Activated T-cell treated with anti-CD3 and anti-CD28 coated beads, Interleukin-2, amount 50 U/mL, for 72 hours (primary cell): ENCODE data around the gene USP47. TPM values are rescaled to one million over a fixed set of nuclear protein-coding genes. Genes with fewer than 3 reads are reported as not detected.
"Not testable (repeated sequence)": the region's sequence is repeated elsewhere in the genome, so short reads cannot be mapped to it uniquely, and the experiment has no call there.

ENCODE experiments used
- ATAC-seq, 2 donors: fragments of 150-1000 bp; cut with Tn5 transposase; replicated peaks in 1 of 2; 2 replicates each; pipeline ENCODE4 v1.10.0; 2021; ENCODE audit warnings: moderate library complexity in 2 of 2, mild to moderate bottlenecking in 1 of 2
- DNase-seq, 2 donors: peaks; one replicate each; pipeline ENCODE4 v3.0.0; 2021 to 2022; ENCODE audit warnings: mixed read lengths in 1 of 2
- H3K27ac Mint-ChIP-seq: one replicate; pipeline ENCODE4 v1.8.0; 2022; ENCODE audit warnings: mild to moderate bottlenecking, moderate library complexity, mixed read lengths
- H3K27me3 Mint-ChIP-seq: one replicate; pipeline ENCODE4 v1.8.0; 2022; ENCODE audit warnings: low read depth, mixed read lengths
- H3K36me3 Mint-ChIP-seq, 2 donors: one replicate each; pipeline ENCODE4 v1.8.0; 2022; ENCODE audit warnings: mixed read lengths in 2 of 2, mild to moderate bottlenecking in 1 of 2; ENCODE audit not compliant: insufficient read depth in 2 of 2
- H3K4me1 Mint-ChIP-seq: one replicate; pipeline ENCODE4 v1.8.0; 2022; ENCODE audit warnings: low read depth, mixed read lengths
- H3K4me3 Mint-ChIP-seq, 2 donors: one replicate each; pipeline ENCODE4 v1.8.0; 2022; ENCODE audit warnings: mild to moderate bottlenecking in 2 of 2, mixed read lengths in 2 of 2, moderate library complexity in 2 of 2
- H3K9me3 Mint-ChIP-seq, 2 donors: one replicate each; pipeline ENCODE4 v1.8.0; 2022; ENCODE audit warnings: mixed read lengths in 2 of 2
- total RNA-seq, 2 donors: library from RNA; stranded (reverse); gene quantifications; one replicate each; pipeline ENCODE4 v1.2.3, GENCODE V29; 2022

USP47 gene
- total RNA-seq, 2 donors from 2014 or later: 75.8 to 85.6 TPM

- H3K27me3 Mint-ChIP-seq: peaks cover 7% of the 10 kb centered on the region
- no peaks in the 10 kb centered on the region for H3K4me1 Mint-ChIP-seq
- no peaks in the 10 kb centered on the region for H3K9me3 Mint-ChIP-seq
- no peak overlapping the region for H3K4me3 Mint-ChIP-seq
- DNase-seq: no peak
- no peak for ATAC-seq
- no peak overlapping the region for H3K27ac Mint-ChIP-seq
- no peaks in the 10 kb centered on the region for H3K36me3 Mint-ChIP-seq
Measured at GRCh38 chr11:11813288-11813962, 28.3 kb upstream of the USP47 start.

GRCh38 chr11:11814614-11815452 lies 26.9 kb upstream of the USP47 start:
- no peaks in the 10 kb centered on the region for H3K9me3 Mint-ChIP-seq
- no peaks in the 10 kb centered on the region for H3K4me1 Mint-ChIP-seq
- H3K4me3 Mint-ChIP-seq: no peak overlapping the region
- no peak overlapping the region for H3K27ac Mint-ChIP-seq
- no peaks in the 10 kb centered on the region for H3K36me3 Mint-ChIP-seq
- no peaks in the 10 kb centered on the region for H3K27me3 Mint-ChIP-seq
- DNase-seq (no peak), ATAC-seq (no peak)

GRCh38 chr11:11816511-11817314 lies 25.1 kb upstream of the USP47 start:
- Mint-ChIP-seq H3K36me3 (no peaks in the 10 kb centered on the region), H3K4me1 (no peaks in the 10 kb centered on the region), H3K9me3 (no peaks in the 10 kb centered on the region), H3K27me3 (no peaks in the 10 kb centered on the region), H3K4me3 (no peak overlapping the region), H3K27ac (no peak overlapping the region)
- no peak for ATAC-seq
- no peak for DNase-seq

GRCh38 chr11:11817957-11818356 lies 23.8 kb upstream of the USP47 start:
- H3K9me3 Mint-ChIP-seq: no peaks in the 10 kb centered on the region
- no peak for DNase-seq
- H3K4me1 Mint-ChIP-seq: no peaks in the 10 kb centered on the region
- H3K27me3 Mint-ChIP-seq: no peaks in the 10 kb centered on the region
- no peak overlapping the region for H3K27ac Mint-ChIP-seq
- H3K4me3 Mint-ChIP-seq: no peak overlapping the region
- ATAC-seq: no peak
- no peaks in the 10 kb centered on the region for H3K36me3 Mint-ChIP-seq

- Mint-ChIP-seq H3K27me3 (no peaks in the 10 kb centered on the region), H3K27ac (no peak overlapping the region), H3K36me3 (peaks cover 0 to under 1% of the 10 kb centered on the region in 2 donors), H3K9me3 (peaks cover 0 to under 1% of the 10 kb centered on the region in 2 donors), H3K4me1 (no peaks in the 10 kb centered on the region), H3K4me3 (no peak overlapping the region)
- DNase-seq (no peak), ATAC-seq (no peak)
Measured at GRCh38 chr11:11818529-11819121, 23.1 kb upstream of the USP47 start.

- DNase-seq: no peak
- peaks cover 0 to 2% of the 10 kb centered on the region in 2 donors for H3K9me3 Mint-ChIP-seq
- H3K4me3 Mint-ChIP-seq: no peak overlapping the region
- no peaks in the 10 kb centered on the region for H3K4me1 Mint-ChIP-seq
- no peak overlapping the region for H3K27ac Mint-ChIP-seq
- ATAC-seq: no peak
- no peaks in the 10 kb centered on the region for H3K27me3 Mint-ChIP-seq
- H3K36me3 Mint-ChIP-seq: peaks cover 0 to 1% of the 10 kb centered on the region in 2 donors
Measured at GRCh38 chr11:11821899-11822298, 19.9 kb upstream of the USP47 start.

- Mint-ChIP-seq H3K9me3 (peaks cover 0 to 2% of the 10 kb centered on the region in 2 donors), H3K4me3 (no peak overlapping the region), H3K27me3 (no peaks in the 10 kb centered on the region), H3K4me1 (no peaks in the 10 kb centered on the region), H3K27ac (no peak overlapping the region), H3K36me3 (peaks cover 0 to 1% of the 10 kb centered on the region in 2 donors)
- DNase-seq (no peak), ATAC-seq (no peak)
Measured at GRCh38 chr11:11822946-11823345, 18.8 kb upstream of the USP47 start.

DNA sequence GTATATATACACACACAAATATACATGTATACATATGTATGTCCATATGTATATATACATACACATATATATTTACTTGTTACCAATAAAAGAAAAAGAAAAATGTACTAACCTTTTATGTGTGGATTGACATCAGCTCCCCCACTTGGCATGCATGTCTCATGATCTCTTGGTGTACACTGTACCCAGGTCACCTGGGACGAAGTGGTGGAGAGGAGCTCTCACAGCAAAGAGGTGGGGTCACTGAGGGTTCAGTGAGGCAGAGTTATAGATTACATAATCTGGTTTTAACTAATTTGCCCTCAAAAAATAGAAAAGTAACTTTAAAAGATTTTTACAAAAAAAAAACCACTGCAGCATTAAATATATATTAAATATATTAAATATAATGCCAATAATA lies 15.5 kb upstream of the USP47 start:
- H3K36me3 Mint-ChIP-seq: peaks cover 0 to 1% of the 10 kb centered on the region in 2 donors
- ATAC-seq: no peak
- H3K27me3 Mint-ChIP-seq: no peaks in the 10 kb centered on the region

DNA sequence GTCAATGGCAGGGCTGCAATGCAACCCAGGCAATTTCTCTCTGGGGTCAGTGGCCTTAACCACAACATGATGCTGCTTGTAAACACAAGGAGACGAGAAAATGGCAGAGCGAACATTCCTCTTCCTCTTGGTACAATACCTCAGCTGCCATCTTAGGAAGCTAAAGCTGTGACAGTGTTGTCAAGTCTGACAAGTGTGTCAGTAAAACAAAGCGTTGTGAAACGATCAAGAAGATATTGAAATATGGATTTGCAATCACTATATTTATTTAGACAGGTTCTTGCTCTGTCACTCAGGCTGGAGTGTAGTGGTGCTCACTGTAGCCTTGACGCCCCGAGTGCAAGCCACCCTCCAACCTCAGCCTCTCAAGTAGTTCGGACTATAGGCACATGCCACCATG lies 14.5 kb upstream of the USP47 start:
- DNase-seq (no peak), ATAC-seq (no peak)
- Mint-ChIP-seq H3K27ac (no peak overlapping the region), H3K27me3 (no peaks in the 10 kb centered on the region), H3K4me1 (no peaks in the 10 kb centered on the region), H3K4me3 (no peak overlapping the region), H3K9me3 (peaks cover 0 to 2% of the 10 kb centered on the region in 2 donors), H3K36me3 (peaks cover 0 to 1% of the 10 kb centered on the region in 2 donors)

More for the DNA sequence above, 15.5 kb upstream of the USP47 start:
- H3K4me1 Mint-ChIP-seq: no peaks in the 10 kb centered on the region
- peaks cover 0 to 2% of the 10 kb centered on the region in 2 donors for H3K9me3 Mint-ChIP-seq
- no peak overlapping the region for H3K27ac Mint-ChIP-seq
- no peak for DNase-seq
- no peak overlapping the region for H3K4me3 Mint-ChIP-seq

DNA sequence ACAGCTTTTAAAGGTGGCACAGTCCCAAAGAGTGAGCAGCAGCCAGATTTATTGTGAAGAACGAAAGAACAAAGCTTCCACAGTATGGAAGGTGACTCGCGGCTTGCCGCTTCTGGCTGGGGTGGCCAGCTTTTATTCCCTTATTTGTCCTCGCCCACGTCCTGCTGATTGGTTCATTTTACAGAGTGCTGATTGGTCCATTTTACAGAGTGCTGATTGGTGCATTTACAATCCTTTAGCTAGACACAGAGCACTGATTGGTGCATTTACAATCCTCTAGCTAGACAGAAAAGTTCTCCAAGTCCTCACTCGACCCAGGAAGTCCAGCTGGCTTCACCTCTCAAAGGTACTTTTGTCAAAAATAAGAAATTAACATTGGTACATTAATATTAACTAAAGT lies 10.4 kb upstream of the USP47 start:
- ATAC-seq: not testable (repeated sequence)

GRCh38 chr11:11836676-11837231 lies 5.0 kb upstream of the USP47 start:
- Mint-ChIP-seq H3K4me3 (no peak overlapping the region), H3K27ac (no peak overlapping the region), H3K27me3 (peaks cover 16% of the 10 kb centered on the region), H3K4me1 (no peaks in the 10 kb centered on the region), H3K36me3 (no peaks in the 10 kb centered on the region), H3K9me3 (no peaks in the 10 kb centered on the region)
- no peak for DNase-seq
- no peak for ATAC-seq

More for the DNA sequence above, 10.4 kb upstream of the USP47 start:
- not testable (repeated sequence) for H3K27me3 Mint-ChIP-seq, H3K36me3 Mint-ChIP-seq, H3K4me1 Mint-ChIP-seq, H3K27ac Mint-ChIP-seq, H3K4me3 Mint-ChIP-seq, DNase-seq, H3K9me3 Mint-ChIP-seq

GRCh38 chr11:11839718-11840117 lies 2.1 kb upstream of the USP47 start:
- Mint-ChIP-seq H3K36me3 (no peaks in the 10 kb centered on the region), H3K27me3 (peaks cover 16% of the 10 kb centered on the region)
- DNase-seq: no peak

More at GRCh38 chr11:11839718-11840117, 2.1 kb upstream of the USP47 start:
- H3K4me3 Mint-ChIP-seq: no peak overlapping the region
- no peak overlapping the region for H3K27ac Mint-ChIP-seq
- ATAC-seq: no peak
- no peaks in the 10 kb centered on the region for H3K4me1 Mint-ChIP-seq
- H3K9me3 Mint-ChIP-seq: no peaks in the 10 kb centered on the region
